Esophagus squamous epithelium (tissue), 4 donors: Measurements from ENCODE around the gene CPS1.

Source experiments
- CTCF ChIP-seq, 6 experiments: fragments of 450-650 bp in 4 of 6; fragments of 200-600 bp in 2 of 6; sonication (generic) in 2 of 6; IDR thresholded peaks; one replicate each; pipeline ENCODE4 v1.5.1; 2016 to 2019; ENCODE audit warnings: antibody characterized with exemption in 6 of 6, mild to moderate bottlenecking in 4 of 6, moderate library complexity in 4 of 6
- POLR2A ChIP-seq, 4 donors: fragments of 450-650 bp; IDR thresholded peaks; one replicate each; pipeline ENCODE4 v1.6.1; 2017; ENCODE audit warnings: antibody characterized with exemption in 4 of 4, mild to moderate bottlenecking in 4 of 4, moderate library complexity in 3 of 4

- TF ChIP-seq CTCF (IDR thresholded peaks at IDR 0.05) (no peak), POLR2A (IDR thresholded peaks at IDR 0.05) (no peak)
These were observed 24.9 kb upstream of the CPS1 start for GRCh38 chr2:210531482-210531881.
